DND-41 (cell line): Measurements from ENCODE around the gene SAMD1.
A peak's percentile ranks its signal among the peaks of the same experiment; 100 is the strongest.

Experiments
- ATAC-seq: fragments of 200-7000 bp; cut with Tn5 transposase; 3 replicates; pipeline ENCODE4 v1.9.1; 2021; ENCODE audit warnings: low read depth; ENCODE audit not compliant: insufficient read depth
- DNase-seq: peaks from one replicate; pipeline ENCODE4 v3.0.0-alpha.2; 2020
- H2AFZ ChIP-seq: 2 replicates; pipeline ENCODE4 v1.6.0; 2012; ENCODE audit warnings: low read depth, low read length
- H3K27ac ChIP-seq: 2 replicates; pipeline ENCODE4 v1.5.1; 2012; ENCODE audit warnings: low read length, inconsistent platforms
- H3K27me3 ChIP-seq: fragments of 200-600 bp; sonication (generic); 2 replicates; pipeline ENCODE4 v1.6.0; 2012; ENCODE audit warnings: low read length, mild to moderate bottlenecking, inconsistent platforms; ENCODE audit not compliant: insufficient read depth, poor library complexity
- H3K36me3 ChIP-seq: 2 replicates; pipeline ENCODE4 v1.5.1; 2012; ENCODE audit warnings: low read length, inconsistent platforms; ENCODE audit not compliant: insufficient read depth
- H3K4me1 ChIP-seq: 2 replicates; pipeline ENCODE4 v1.5.1; 2012; ENCODE audit warnings: mild to moderate bottlenecking, low read length; ENCODE audit not compliant: insufficient read depth
- H3K4me2 ChIP-seq: 2 replicates; pipeline ENCODE4 v1.6.0; 2012; ENCODE audit warnings: mild to moderate bottlenecking, moderate library complexity, low read length, inconsistent platforms; ENCODE audit not compliant: insufficient read depth
- H3K4me3 ChIP-seq, 2 experiments: fragments of 200-600 bp in 1 of 2; shearing (Covaris generic) in 1 of 2; 2 replicates each; pipeline ENCODE4 v1.5.1; 2012 to 2016; ENCODE audit warnings: inconsistent platforms in 2 of 2, low read length in 2 of 2, mild to moderate bottlenecking in 2 of 2, low read depth in 1 of 2, moderate library complexity in 1 of 2
- H3K79me2 ChIP-seq: 2 replicates; pipeline ENCODE4 v1.6.0; 2012; ENCODE audit warnings: low read length, inconsistent platforms; ENCODE audit not compliant: insufficient read depth
- H3K9ac ChIP-seq: 2 replicates; pipeline ENCODE4 v1.6.0; 2012; ENCODE audit warnings: low read depth, mild to moderate bottlenecking, inconsistent platforms, low read length, moderate library complexity
- H3K9me3 ChIP-seq: 2 replicates; pipeline ENCODE4 v1.5.1; 2012; ENCODE audit warnings: low read length, moderate library complexity, mild to moderate bottlenecking, inconsistent platforms; ENCODE audit not compliant: insufficient read depth, severe bottlenecking
- H4K20me1 ChIP-seq: 2 replicates; pipeline ENCODE4 v1.6.0; 2012; ENCODE audit warnings: low read length; ENCODE audit not compliant: insufficient read depth
- EZH2 ChIP-seq: IDR thresholded peaks from 3 replicates; pipeline ENCODE4 v1.6.1; 2012; ENCODE audit warnings: borderline replicate concordance, low read depth, mild to moderate bottlenecking, moderate library complexity, low read length, inconsistent platforms; ENCODE audit not compliant: severe bottlenecking
- TF ChIP-seq, protein P1 (sequence below): IDR thresholded peaks from 2 replicates; pipeline ENCODE4 v1.5.1; 2012; ENCODE audit warnings: borderline replicate concordance, low read length, moderate library complexity, mild to moderate bottlenecking; ENCODE audit not compliant: poor library complexity, severe bottlenecking; ENCODE audit errors: extremely low read depth

The SAMD1 gene

DNA sequence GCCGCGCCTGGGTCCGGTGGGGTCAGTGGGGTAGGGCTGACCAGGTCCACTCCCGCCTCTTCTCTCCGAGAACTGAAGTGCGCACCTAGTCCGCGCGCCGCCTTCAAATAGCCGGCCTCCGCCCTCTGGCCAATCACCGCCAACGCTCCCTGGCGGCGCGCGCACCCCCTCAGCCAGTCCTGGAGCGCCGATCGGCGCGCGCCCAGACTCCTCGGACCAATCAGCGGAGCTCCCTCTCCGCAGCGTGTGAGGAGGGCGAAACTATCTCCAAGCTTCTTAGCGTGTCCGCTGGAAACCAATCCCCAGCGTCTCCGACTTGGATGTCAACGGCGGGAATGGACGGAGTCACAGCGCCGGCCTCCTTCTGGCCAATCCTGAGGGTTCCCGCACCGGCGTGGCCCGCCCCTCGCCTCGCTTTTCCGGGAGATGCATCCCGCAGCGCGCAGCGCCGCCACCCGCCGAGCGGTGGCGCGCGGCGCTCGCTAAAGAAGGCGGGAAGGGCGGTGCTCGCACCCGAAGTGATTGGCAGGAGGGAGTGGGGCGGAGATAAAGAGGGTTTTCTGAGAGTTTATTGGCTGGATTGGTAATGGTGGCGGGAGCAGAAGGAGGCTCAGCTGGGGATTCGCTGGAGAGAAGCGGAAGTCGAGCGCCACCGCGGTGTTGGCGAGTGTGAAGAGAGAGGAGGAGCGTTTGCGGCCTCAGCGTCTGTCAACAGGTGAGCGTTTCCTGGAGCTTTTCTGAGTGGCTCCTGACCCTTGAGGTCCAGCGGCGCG, 46.1 kb upstream of the SAMD1 start, which contains the start of gene ASF1B:
TSS of gene ASF1B (minus strand) at position 81 of the 773 bp plus-strand sequence. CDS start 133 bp downstream, outside the sequence.
- TF ChIP-seq EZH2: no peak
- TF ChIP-seq, protein P1, sequence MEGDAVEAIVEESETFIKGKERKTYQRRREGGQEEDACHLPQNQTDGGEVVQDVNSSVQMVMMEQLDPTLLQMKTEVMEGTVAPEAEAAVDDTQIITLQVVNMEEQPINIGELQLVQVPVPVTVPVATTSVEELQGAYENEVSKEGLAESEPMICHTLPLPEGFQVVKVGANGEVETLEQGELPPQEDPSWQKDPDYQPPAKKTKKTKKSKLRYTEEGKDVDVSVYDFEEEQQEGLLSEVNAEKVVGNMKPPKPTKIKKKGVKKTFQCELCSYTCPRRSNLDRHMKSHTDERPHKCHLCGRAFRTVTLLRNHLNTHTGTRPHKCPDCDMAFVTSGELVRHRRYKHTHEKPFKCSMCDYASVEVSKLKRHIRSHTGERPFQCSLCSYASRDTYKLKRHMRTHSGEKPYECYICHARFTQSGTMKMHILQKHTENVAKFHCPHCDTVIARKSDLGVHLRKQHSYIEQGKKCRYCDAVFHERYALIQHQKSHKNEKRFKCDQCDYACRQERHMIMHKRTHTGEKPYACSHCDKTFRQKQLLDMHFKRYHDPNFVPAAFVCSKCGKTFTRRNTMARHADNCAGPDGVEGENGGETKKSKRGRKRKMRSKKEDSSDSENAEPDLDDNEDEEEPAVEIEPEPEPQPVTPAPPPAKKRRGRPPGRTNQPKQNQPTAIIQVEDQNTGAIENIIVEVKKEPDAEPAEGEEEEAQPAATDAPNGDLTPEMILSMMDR: peak; percentile 96
- Histone ChIP-seq H3K4me3 (peak within 1 kb of the TSS; percentile 75 to 88), H3K27me3 (no peaks in the 10 kb centered on the region), H3K4me2 (peak within 1 kb of the TSS; percentile 84), H3K9ac (peak within 1 kb of the TSS; percentile 87), H2AFZ (peak within 1 kb of the TSS; percentile 81), H4K20me1 (peaks cover 22% of the 10 kb centered on the region; the same call in 1 of the 2 replicates), H3K36me3 (peaks cover 29% of the 10 kb centered on the region), H3K27ac (peak within 1 kb of the TSS; percentile 93), H3K9me3 (no peaks in the 10 kb centered on the region), H3K79me2 (peaks cover 85% of the 10 kb centered on the region), H3K4me1 (peaks cover 42% of the 10 kb centered on the region)
- DNase-seq (peak; percentile 100), ATAC-seq (peak; percentile 88)

DNA sequence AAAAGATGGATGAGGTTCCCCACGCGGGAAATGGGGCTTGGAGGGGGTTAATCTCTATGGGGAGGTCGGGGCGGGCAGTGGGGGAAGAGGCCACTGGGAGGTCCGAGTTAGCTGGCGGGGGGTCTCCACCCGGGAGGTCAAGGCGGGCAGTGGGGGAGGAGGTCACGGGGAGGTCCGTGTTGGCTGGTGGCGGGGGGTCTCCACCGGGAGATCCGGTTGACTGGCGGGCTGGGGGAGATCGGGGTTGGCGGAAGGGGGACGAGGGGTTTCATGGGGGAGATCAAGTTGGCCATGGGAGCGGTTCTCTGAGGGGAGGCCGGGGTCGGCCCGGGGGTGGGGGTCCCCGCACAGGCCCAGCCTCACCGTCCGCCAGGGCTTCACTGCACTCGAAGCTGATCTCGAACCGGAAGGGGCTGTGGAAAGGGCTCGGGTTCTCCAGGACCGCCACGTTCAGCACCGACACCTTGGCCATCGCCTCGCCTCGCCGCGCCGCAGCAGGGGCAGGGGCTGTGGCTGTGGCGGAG, 45.5 kb upstream of the SAMD1 start:
- H3K9ac ChIP-seq: peak overlapping the region; percentile 87
- H3K9me3 ChIP-seq: no peaks in the 10 kb centered on the region
- H3K4me3 ChIP-seq: peak overlapping the region; percentile 54 to 88
- peak overlapping the region; percentile 77 for H3K4me2 ChIP-seq
- TF ChIP-seq, protein P1: no peak
- no peak for TF ChIP-seq EZH2
- H3K36me3 ChIP-seq: peaks cover 30% of the 10 kb centered on the region
- ATAC-seq (peak; percentile 13), DNase-seq (no peak)
- H3K27ac ChIP-seq: peak overlapping the region; percentile 93
- peaks cover 42% of the 10 kb centered on the region for H3K4me1 ChIP-seq
- H3K79me2 ChIP-seq: peaks cover 81% of the 10 kb centered on the region
- peaks cover 20% of the 10 kb centered on the region; the same call in 1 of the 2 replicates for H4K20me1 ChIP-seq
- no peaks in the 10 kb centered on the region for H3K27me3 ChIP-seq
- peak overlapping the region; percentile 81 for H2AFZ ChIP-seq

DNA sequence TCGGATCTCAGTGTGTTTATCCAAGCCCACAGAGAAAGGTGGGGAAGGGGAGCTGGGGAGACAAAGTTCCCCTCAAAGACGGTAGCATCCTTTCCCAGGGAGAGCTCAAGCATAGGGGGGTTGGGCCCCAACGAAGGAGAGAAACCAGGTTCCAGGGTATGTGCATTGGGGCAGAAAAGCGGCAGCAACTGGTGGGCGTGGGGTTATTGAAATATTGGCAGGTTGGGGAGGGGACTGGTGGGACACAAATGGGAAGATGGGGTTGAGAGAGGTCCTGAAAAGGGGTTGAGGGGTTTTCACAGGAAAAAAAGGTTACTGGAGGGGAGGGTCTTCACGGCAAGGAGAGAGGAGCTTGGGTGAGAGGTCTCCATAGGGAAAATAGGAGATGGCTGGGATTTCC, 44.8 kb upstream of the SAMD1 start:
- H3K4me3 ChIP-seq: peak overlapping the region; percentile 54 to 88
- H3K9ac ChIP-seq: peak overlapping the region; percentile 87
- H3K27me3 ChIP-seq: no peaks in the 10 kb centered on the region
- no peak overlapping the region for H2AFZ ChIP-seq
- H3K9me3 ChIP-seq: no peaks in the 10 kb centered on the region
- H3K4me1 ChIP-seq: peaks cover 42% of the 10 kb centered on the region
- peaks cover 81% of the 10 kb centered on the region for H3K79me2 ChIP-seq
- TF ChIP-seq, protein P1: no peak
- TF ChIP-seq EZH2: no peak
- peaks cover 30% of the 10 kb centered on the region for H3K36me3 ChIP-seq
- peak overlapping the region; percentile 93 for H3K27ac ChIP-seq
- ATAC-seq (no peak), DNase-seq (peak; percentile 33)
- H4K20me1 ChIP-seq: peaks cover 20% of the 10 kb centered on the region; the same call in 1 of the 2 replicates
- peak overlapping the region; percentile 77 for H3K4me2 ChIP-seq
